ENCODE data around the gene KRTAP1-3.
"Not testable (repeated sequence)": the region's sequence is repeated elsewhere in the genome, so short reads cannot be mapped to it uniquely, and the experiment has no call there.

KRTAP1-3 gene, protein sequence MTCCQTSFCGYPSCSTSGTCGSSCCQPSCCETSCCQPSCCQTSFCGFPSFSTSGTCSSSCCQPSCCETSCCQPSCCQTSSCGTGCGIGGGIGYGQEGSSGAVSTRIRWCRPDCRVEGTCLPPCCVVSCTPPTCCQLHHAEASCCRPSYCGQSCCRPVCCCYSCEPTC
- 0 reads per million in 18 experiments for total RNA-seq

DNA sequence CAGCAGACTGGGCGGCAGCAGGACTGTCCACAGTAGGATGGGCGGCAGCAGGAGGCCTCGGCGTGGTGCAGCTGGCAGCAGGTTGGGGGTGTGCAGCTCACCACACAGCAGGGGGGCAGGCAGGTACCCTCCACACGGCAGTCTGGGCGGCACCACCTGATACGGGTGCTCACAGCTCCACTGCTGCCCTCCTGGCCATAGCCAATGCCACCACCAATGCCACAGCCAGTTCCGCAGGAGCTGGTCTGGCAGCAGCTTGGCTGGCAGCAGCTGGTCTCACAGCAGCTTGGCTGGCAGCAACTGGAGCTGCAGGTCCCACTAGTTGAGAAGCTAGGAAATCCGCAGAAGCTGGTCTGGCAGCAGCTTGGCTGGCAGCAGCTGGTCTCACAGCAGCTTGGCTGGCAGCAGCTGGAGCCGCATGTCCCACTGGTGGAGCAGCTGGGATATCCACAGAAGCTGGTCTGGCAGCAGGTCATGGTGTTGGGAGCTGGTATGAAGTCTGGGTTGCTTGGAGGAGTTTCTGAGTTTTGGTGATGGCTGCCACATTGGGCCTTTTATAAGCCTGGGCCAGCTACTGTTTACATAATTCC lies at the start of gene KRTAP1-3:
Gene KRTAP1-3 (minus strand): TSS at position 529 of the 590 bp plus-strand sequence. CDS start 53 bp downstream, at position 476.
- not testable (repeated sequence) for DNase-seq

DNA sequence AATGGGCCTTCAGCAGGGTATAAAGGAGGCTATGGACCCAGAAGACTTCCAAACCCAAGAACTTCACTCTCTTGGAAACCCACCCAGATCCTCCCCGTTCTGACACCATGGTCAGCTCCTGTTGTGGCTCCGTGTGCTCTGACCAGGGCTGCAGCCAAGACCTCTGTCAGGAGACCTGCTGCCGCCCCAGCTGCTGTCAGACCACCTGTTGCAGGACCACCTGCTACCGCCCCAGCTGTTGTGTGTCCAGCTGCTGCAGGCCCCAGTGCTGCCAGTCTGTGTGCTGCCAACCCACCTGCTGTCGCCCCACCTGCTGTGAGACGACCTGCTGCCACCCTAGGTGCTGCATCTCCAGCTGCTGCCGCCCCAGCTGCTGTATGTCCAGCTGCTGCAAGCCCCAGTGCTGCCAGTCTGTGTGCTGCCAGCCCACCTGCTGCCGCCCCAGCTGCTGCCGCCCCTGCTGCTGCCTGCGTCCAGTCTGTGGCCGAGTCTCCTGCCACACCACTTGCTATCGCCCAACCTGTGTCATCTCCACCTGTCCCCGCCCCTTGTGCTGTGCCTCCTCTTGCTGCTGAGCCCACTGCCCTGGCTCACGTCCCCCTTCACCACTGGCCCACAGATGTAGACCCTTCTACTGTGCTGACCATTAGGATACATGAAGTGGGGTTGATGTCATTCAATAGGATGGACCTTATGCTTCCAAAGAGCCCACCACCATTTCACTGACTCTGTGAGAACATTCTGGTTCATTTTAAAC lies 49.6 kb upstream of the KRTAP1-3 start, which contains the start of gene KRTAP4-7:
Gene KRTAP4-7 (plus strand): TSS at position 51 of the 757 bp plus-strand sequence. CDS start 57 bp downstream, at position 108.
- DNase-seq = not testable (repeated sequence)

GRCh38 chr17:41083427-41083826 lies 48.8 kb upstream of the KRTAP1-3 start:
- not testable (repeated sequence) for DNase-seq

GRCh38 chr17:41082626-41083025 lies 48.0 kb upstream of the KRTAP1-3 start:
- no peak for DNase-seq

DNA sequence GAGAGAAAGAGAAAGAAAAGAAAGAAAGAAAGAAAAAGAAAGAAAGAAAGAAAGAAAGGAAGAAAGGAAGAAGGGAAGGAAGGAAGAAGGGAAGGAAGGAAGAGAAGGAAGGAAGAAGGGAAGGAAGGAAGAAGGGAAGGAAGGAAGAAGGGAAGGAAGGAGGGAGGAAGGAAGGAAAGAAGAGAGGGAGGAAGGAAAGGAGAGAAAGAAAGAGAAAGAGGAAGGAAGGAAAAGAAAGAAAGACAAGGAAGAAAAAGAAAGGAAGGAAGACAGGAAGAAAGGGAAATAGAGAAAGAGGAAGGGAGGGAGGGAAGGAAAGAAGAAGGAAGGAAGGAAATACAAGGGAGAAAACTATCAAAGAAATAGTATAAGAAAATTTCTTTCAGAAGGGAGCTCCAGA lies 42.1 kb upstream of the KRTAP1-3 start:
- DNase-seq = no peak

- no peak for DNase-seq
These were observed 39.0 kb upstream of the KRTAP1-3 start for GRCh38 chr17:41073676-41074075.

GRCh38 chr17:41071606-41072360 lies 37.1 kb upstream of the KRTAP1-3 start:
- no peak for DNase-seq

DNA sequence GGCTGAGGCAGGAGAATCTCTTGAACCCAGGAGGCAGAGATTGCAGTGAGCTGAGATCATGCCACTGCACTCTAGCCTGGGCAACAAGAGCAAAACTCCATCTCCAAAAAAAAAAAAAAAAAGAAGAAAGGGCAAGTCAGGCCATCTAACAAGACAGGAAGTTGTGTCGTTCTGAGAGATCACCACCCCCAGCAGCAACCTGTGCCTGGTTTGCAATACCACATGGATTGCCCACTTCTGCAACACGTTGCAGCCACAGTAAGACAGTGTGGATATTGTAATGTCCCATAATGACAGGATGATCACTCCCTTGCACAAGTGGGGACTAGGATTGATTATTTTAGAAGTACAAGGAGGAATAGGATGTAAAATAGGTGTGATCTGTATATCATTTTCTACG lies 34.4 kb upstream of the KRTAP1-3 start:
- DNase-seq = peak in 1 of 2 donors; percentile 22

DNA sequence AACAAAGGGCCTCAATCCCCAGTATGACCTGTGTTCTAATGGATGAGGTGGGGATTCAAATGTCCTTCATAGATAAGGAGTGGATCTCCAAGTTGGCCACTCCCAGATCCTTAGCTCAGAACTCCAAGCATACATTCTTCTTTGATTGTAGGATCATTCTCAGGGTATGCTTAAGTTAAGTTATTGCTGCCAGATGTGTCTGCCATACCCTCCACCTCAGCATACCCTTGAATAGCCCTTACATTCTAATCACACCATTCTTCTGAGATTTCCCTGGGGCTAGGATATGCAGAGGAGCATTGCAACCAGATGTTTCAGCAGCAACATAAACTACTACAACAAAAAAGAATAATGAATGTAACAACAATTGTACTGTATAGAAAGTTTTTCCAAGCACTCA lies 32.6 kb upstream of the KRTAP1-3 start:
- DNase-seq = no peak

GRCh38 chr17:41065829-41066624 lies 31.4 kb upstream of the KRTAP1-3 start, which contains the start of gene KRTAP2-4:
Gene KRTAP2-4, minus strand, starts transcription at chr17:41065879. Its CDS starts 34 bp downstream, at chr17:41065845.
- peak in 1 of 2 donors; percentile 11 for DNase-seq

GRCh38 chr17:41065016-41065689 lies 30.5 kb upstream of the KRTAP1-3 start:
- not testable (repeated sequence) for DNase-seq

DNA sequence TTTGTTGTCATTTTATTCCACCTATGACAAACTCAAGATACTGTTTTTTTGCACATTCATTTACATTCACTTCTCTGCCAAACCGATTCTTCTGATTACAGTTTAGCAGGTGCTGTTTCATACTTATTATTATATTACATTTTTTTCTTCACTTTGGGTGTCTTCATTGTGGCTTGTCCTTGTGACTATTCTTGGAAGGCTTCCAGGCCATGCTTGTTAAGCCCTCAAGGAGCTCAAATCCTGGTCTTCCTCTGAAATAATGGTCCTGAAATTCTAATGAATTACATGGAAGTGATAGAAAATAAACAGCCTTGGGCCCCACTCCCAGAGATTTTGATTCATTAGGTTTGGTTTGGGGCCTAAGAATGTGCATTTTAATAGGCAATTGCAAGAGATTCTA lies 29.6 kb upstream of the KRTAP1-3 start:
- DNase-seq = no peak

- DNase-seq = no peak
These were observed 28.8 kb upstream of the KRTAP1-3 start for GRCh38 chr17:41063449-41063848.

- no peak for DNase-seq
These were observed 27.3 kb upstream of the KRTAP1-3 start for GRCh38 chr17:41061964-41062363.

GRCh38 chr17:41060052-41060604 lies 25.5 kb upstream of the KRTAP1-3 start, which contains the start of gene KRTAP2-3:
Gene KRTAP2-3, minus strand, starts transcription at chr17:41060114. Its CDS starts 64 bp downstream, at chr17:41060050.
- DNase-seq = no peak

GRCh38 chr17:41059276-41060051 lies 24.8 kb upstream of the KRTAP1-3 start:
- DNase-seq = not testable (repeated sequence)

GRCh38 chr17:41058741-41059140 lies 24.1 kb upstream of the KRTAP1-3 start:
- no peak for DNase-seq

GRCh38 chr17:41057547-41057946 lies 22.9 kb upstream of the KRTAP1-3 start:
- no peak for DNase-seq

- not testable (repeated sequence) for DNase-seq
These were observed 20.5 kb upstream of the KRTAP1-3 start, which contains the start of gene KRTAP2-2 for GRCh38 chr17:41055130-41055529. Gene KRTAP2-2, minus strand, starts transcription at chr17:41055230. Its CDS starts 19 bp downstream, at chr17:41055211.

GRCh38 chr17:41054556-41054955 lies 19.9 kb upstream of the KRTAP1-3 start:
- DNase-seq = not testable (repeated sequence)

All from inflammatory macrophage (primary cell).